GF-D8 (cell line): ENCODE data around the gene BCL2L2.

Source experiments
- DNase-seq: peaks from one replicate; lab custom pipeline; 2025; lab: John Stamatoyannopoulos, UW

BCL2L2 gene

GRCh38 chr14:23356662-23357061, 50.0 kb downstream of the BCL2L2 start:
- DNase-seq: no peak

- DNase-seq: no peak
Measured at GRCh38 chr14:23357261-23357660, 50.6 kb downstream of the BCL2L2 start.

- DNase-seq: no peak
Measured at GRCh38 chr14:23358042-23358441, 51.4 kb downstream of the BCL2L2 start.

GRCh38 chr14:23358553-23359166, 52.0 kb downstream of the BCL2L2 start:
- no peak for DNase-seq

GRCh38 chr14:23359167-23359626, 52.6 kb downstream of the BCL2L2 start:
- no peak for DNase-seq

GRCh38 chr14:23359722-23360447, 53.3 kb downstream of the BCL2L2 start:
- DNase-seq: no peak

GRCh38 chr14:23360496-23360895, 53.9 kb downstream of the BCL2L2 start:
- no peak for DNase-seq

GRCh38 chr14:23361320-23361719, 54.7 kb downstream of the BCL2L2 start:
- DNase-seq: no peak
